Glomerular endothelial cell (primary cell): ENCODE results near the gene YTHDC1. TPM values are rescaled to one million over a fixed set of nuclear protein-coding genes. Genes with fewer than 3 reads are reported as not detected.

Source experiments
- DNase-seq: peaks from one replicate; pipeline ENCODE4 v3.0.0-alpha.2; 2011; ENCODE audit warnings: low read depth, low spot score; ENCODE audit errors: extremely low read depth
- total RNA-seq: library from RNA; depleted of rRNA; stranded (reverse); fragments of >200 nt; gene quantifications from 2 replicates; pipeline ENCODE4 v1.2.3, GENCODE V29; 2015

The YTHDC1 gene
- total RNA-seq, 1 donor from 2014 or later = 34.7 TPM

DNA sequence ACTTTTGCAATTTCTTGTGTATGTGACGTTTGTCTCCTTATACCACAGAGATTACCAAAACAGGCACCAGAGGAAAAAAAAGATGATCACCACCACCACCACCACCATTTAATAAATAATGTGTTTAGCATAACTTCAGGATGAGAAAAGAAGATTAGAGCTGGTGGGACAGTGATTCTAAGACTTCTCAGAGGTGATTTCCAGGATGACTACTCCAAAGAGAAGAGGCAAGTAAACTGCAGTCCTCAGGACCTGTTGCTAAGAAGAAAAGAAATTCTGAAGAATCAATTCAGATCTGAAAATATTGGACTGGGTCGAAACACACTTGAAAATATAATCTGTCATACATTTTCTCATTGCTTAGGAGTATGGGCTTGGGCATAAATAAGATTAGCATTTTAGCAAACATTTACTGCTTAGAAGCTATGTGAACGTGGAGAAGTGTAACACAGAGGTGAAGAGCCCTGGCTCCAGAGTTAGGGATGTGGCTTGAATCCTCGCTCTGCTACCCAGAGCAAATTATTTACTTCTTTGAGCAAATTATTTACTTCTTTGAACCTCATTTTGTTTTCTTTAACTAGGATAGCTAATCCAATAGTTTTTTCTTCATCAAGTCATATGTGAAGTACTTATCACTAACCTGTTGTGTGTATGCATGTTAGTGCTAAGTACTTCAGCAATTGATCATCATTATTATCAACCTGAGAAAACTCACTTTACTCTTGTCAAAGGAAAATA lies 10.5 kb upstream of the YTHDC1 start:
- DNase-seq = no peak

DNA sequence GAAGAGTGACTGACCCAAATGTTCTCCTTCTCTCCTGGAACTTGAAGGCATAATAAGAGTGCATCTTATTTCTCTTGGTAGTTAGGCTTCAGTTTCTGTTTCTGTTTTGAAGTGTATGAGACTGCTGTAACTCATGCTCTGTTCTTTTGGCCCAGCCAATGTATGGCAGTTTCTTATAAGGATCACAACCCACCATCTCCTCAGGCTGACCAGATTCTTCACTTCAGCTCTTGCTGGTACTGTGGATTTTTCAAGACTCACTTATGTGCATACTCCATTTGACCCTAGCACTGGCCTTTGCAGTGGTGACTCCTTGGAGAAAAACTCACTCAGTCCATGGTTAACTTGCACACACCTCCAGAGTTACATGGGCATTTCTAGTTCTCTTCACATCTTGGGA lies 9.6 kb upstream of the YTHDC1 start:
- DNase-seq = no peak

DNA sequence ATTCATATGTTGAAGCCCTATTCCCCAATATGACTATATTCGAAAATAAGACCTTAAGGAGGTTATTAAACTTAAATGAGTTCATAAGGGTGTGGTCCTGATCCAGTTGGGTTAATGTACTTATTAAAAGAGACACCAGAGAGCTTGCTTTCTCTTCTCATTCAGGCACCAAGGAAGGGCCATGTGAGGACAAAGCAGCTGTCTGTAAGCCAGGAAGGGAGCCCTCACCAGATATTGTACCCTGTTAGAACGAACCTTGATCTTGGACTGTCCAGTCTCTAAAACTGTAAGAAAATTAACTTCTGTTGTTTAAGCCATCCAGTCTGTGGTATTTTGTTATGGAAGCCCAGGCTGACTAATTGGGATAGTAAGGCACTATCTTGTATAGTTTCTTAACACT lies 9.1 kb upstream of the YTHDC1 start:
- no peak for DNase-seq

- DNase-seq = no peak
Measured at GRCh38 chr4:68352791-68353190, 2.9 kb upstream of the YTHDC1 start.

- DNase-seq = no peak
Measured at GRCh38 chr4:68349279-68349648, 626 bp downstream of the YTHDC1 start.

DNA sequence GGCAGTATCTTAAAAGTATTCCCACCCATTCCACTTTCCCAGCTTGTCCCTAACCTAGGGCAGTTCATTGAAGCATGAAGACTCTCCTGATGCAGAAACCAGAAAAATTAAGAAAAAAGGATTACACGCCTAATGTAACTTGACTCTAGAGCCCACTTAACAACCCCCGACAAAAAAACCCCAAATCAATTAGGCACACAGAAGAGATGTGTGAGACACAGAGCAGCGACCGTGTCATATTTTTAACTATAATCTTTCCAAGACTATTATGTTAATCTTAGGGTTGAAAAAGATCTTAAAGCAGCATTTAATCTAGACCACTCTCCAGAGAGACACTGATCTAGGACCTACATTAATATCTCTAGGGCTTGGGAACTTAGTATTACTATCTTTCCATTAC lies 1.3 kb downstream of the YTHDC1 start:
- no peak for DNase-seq

DNA sequence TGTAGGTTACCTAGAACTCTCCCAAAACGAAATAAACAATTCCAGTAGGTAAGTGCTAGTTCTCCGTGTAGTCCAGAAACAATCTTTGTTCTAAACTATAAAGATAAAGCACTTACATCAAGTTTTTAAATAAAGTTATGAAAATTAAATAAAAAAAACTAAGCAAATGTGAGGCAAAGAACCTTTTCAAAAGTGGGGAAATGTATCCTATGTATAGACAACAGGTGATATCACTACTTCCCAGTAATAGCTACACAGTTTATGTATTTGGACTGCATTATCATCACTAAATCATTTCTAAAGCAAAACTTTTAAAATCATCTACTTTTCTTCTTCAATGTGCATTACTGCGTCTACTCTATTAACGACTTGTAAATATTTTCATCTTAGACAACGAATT lies 2.0 kb downstream of the YTHDC1 start:
- DNase-seq = no peak

- no peak for DNase-seq
Measured at GRCh38 chr4:68346461-68346860, 3.4 kb downstream of the YTHDC1 start.

- DNase-seq = no peak
Measured at GRCh38 chr4:68344785-68345184, 5.1 kb downstream of the YTHDC1 start.

GRCh38 chr4:68344049-68344448 lies 5.8 kb downstream of the YTHDC1 start:
- DNase-seq = no peak

- no peak for DNase-seq
Measured at GRCh38 chr4:68342134-68342533, 7.8 kb downstream of the YTHDC1 start.

- no peak for DNase-seq
Measured at GRCh38 chr4:68338625-68339024, 11.3 kb downstream of the YTHDC1 start.

DNA sequence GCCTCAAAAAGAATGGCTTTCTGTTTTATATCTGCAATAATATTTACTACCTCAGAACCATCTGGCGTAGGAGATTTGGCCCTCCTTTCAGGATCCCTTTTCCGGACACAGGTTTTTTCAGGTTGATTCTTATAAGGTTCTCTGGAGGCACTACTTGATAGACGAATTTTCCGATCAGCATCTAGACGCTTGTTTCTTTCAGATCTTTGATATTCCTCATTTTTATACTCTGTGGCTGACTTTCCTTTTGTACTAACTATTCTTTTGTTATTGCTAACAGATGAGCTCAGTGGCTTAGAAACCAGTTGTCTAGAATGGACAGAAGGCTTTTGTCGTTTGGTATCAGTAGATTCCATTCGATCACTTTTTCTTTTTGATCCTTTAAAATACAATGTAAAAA lies 12.4 kb downstream of the YTHDC1 start:
- no peak for DNase-seq

DNA sequence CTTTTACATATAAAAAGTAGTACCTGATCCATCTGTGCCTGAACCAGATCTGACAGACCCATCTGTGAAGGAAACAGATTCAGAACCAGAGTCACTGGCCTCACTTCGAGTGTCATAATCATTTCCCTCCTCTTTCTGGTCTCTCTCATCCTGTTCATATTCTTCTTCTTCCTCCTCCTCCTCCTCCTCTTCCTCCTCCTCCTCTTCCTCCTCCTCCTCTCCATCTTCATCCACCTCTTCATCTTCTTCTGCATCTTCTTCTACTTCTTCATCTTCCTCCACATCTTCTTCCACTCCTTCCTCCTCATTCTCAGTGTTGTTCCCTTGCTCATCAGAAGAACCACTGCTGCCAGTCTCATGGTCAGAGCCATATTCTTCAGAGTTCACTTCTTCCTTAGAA lies 12.9 kb downstream of the YTHDC1 start:
- no peak for DNase-seq

- no peak for DNase-seq
Measured at GRCh38 chr4:68336530-68336929, 13.4 kb downstream of the YTHDC1 start.

- no peak for DNase-seq
Measured at GRCh38 chr4:68326141-68326540, 23.7 kb downstream of the YTHDC1 start.

GRCh38 chr4:68324519-68325262 lies 25.2 kb downstream of the YTHDC1 start:
- no peak for DNase-seq

DNA sequence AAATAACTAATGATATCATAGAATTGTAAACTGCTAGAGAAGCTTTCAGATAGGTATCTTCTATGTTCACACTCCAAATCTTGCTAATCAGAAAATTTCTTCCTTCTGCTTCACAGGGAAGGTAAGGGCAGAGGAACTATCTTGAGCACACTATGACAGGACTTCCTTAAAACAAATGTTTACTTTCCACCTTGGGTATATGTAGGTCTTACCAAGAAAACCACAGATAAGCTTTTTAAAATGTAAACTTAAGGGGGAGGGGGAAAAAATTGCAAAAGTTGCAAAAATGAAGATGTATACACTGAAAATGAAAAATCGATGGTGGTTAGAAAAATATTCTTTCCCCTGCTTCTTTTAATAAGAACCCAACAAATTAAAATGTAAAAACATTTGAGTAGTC lies 30.9 kb downstream of the YTHDC1 start:
- no peak for DNase-seq

GRCh38 chr4:68316193-68316969 lies 33.5 kb downstream of the YTHDC1 start:
- DNase-seq = no peak

DNA sequence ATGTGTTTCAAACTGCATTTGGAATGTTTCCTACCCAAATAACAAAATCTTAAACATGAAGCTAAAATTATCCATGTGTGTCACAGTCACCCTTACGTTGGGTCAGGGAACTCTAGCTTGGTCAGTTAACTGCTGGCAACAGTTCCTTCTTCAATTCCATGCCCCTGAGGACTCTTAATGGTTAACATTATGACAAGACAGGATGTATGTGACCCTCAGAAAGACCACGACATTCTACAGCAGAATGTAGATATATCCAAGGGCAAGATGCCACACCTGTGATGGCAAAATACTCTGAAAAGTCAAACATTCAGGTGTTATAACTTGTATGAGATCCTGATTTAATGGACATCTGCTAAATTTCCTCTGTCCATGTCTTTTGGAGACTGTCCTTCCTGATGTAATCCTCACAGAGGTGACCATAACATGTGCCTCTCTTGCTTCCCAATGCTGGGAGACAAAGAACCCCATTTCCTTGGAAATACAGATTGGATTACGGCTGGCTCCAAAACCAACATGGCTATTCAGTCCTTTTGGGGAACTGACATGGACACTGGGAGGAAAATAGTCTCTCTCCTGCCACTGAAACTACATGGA lies 39.1 kb downstream of the YTHDC1 start:
- DNase-seq = no peak

GRCh38 chr4:68304731-68305130 lies 45.2 kb downstream of the YTHDC1 start:
- DNase-seq = no peak
